Fibroblast of lung (primary cell): ENCODE measurements around the gene DES. TPM values are rescaled to one million over a fixed set of nuclear protein-coding genes. Genes with fewer than 3 reads are reported as not detected.

Experiments used
- DNase-seq, 2 donors: peaks; one replicate each; pipeline versions ENCODE4 v3.0.0 to v3.0.0-alpha.2; 2010; ENCODE audit warnings: low read depth in 2 of 2
- H2AFZ ChIP-seq: 2 replicates; pipeline ENCODE4 v1.5.1; 2012; ENCODE audit warnings: low read length, control low read depth, inconsistent platforms
- H3K27ac ChIP-seq: 2 replicates; pipeline ENCODE4 v1.5.1; 2011; ENCODE audit warnings: low read length, control low read depth; ENCODE audit not compliant: insufficient read depth
- H3K27me3 ChIP-seq: 2 replicates; pipeline ENCODE4 v1.5.1; 2011; ENCODE audit warnings: mild to moderate bottlenecking, low read length; ENCODE audit not compliant: control insufficient read depth, insufficient read depth
- H3K36me3 ChIP-seq: 2 replicates; pipeline ENCODE4 v1.5.1; 2011; ENCODE audit warnings: low read length; ENCODE audit not compliant: control insufficient read depth, insufficient read depth
- H3K4me1 ChIP-seq: 2 replicates; pipeline ENCODE4 v1.5.1; 2011; ENCODE audit warnings: low read length; ENCODE audit not compliant: control insufficient read depth, insufficient read depth; ENCODE audit errors: extremely low read depth
- H3K4me2 ChIP-seq: 2 replicates; pipeline ENCODE4 v1.5.1; 2011; ENCODE audit warnings: low read length, control low read depth; ENCODE audit not compliant: insufficient read depth; ENCODE audit errors: extremely low read depth
- H3K4me3 ChIP-seq, 4 experiments: fragments of 200-600 bp in 1 of 4; sonication (generic) in 1 of 4; replicated peaks in 1 of 4; 2 replicates each; pipeline ENCODE4 v1.5.1; 2011 to 2016; ENCODE audit warnings: low read length in 4 of 4, low read depth in 3 of 4, mild to moderate bottlenecking in 3 of 4, control low read depth in 2 of 4, inconsistent platforms in 1 of 4, mixed read lengths in 1 of 4; ENCODE audit not compliant: insufficient read depth in 1 of 4; ENCODE audit errors: control extremely low read depth in 1 of 4
- H3K79me2 ChIP-seq: 2 replicates; pipeline ENCODE4 v1.5.1; 2012; ENCODE audit warnings: mild to moderate bottlenecking, low read length, inconsistent platforms; ENCODE audit not compliant: control insufficient read depth, insufficient read depth
- H3K9ac ChIP-seq: 2 replicates; pipeline ENCODE4 v1.5.1; 2011; ENCODE audit warnings: mild to moderate bottlenecking, low read length, control low read depth; ENCODE audit not compliant: insufficient read depth
- H3K9me3 ChIP-seq: 2 replicates; pipeline ENCODE4 v1.5.1; 2012; ENCODE audit warnings: low read depth, low read length; ENCODE audit not compliant: control insufficient read depth, insufficient read depth
- H4K20me1 ChIP-seq: 2 replicates; pipeline ENCODE4 v1.5.1; 2011; ENCODE audit warnings: low read length; ENCODE audit not compliant: control insufficient read depth, insufficient read depth; ENCODE audit errors: extremely low read depth
- CTCF ChIP-seq, 2 donors: IDR thresholded peaks in 1 of 2; conservative IDR thresholded peaks in 1 of 2; 1 replicate in 1 of 2; 2 replicates in 1 of 2; pipeline ENCODE4 v1.5.1; 2011 to 2012; ENCODE audit warnings: low read length in 2 of 2, control low read depth in 1 of 2, inconsistent platforms in 1 of 2, low read depth in 1 of 2, mild to moderate bottlenecking in 1 of 2
- EZH2 ChIP-seq: IDR thresholded peaks from 2 replicates; pipeline ENCODE4 v1.5.1; 2012; ENCODE audit warnings: low read length, control low read depth, mild to moderate bottlenecking; ENCODE audit errors: missing control alignments
- polyA plus RNA-seq, 2 donors: library from polyadenylated mRNA; depleted of rRNA in 1 of 2; stranded (reverse) in 1 of 2; unstranded in 1 of 2; fragments of >200 nt; gene quantifications; 2 replicates each; pipeline ENCODE4 v1.2.1, GENCODE V29; 2011 to 2012; ENCODE audit warnings: missing spikeins in 1 of 2
- total RNA-seq: library from RNA; depleted of rRNA; stranded (reverse); fragments of >200 nt; gene quantifications from 2 replicates; pipeline ENCODE4 v1.2.1, GENCODE V29; 2014

The DES gene
- total and polyA plus RNA-seq, 2 donors (not counting 1 experiment from before 2014, with no cell fraction given): 11.0 to 34.7 TPM

- H4K20me1 ChIP-seq: no peaks in the 10 kb centered on the region
- no peaks in the 10 kb centered on the region for H3K27me3 ChIP-seq
- H3K4me1 ChIP-seq: peaks cover 13% of the 10 kb centered on the region
- H3K4me2 ChIP-seq: no peak overlapping the region
- no peak overlapping the region for H3K4me3 ChIP-seq
- no peak overlapping the region for H2AFZ ChIP-seq
- no peak overlapping the region for H3K27ac ChIP-seq
- H3K9me3 ChIP-seq: no peaks in the 10 kb centered on the region
- H3K79me2 ChIP-seq: peaks cover 9% of the 10 kb centered on the region
- TF ChIP-seq EZH2 (no peak), CTCF (conservative IDR thresholded peaks at IDR 0.05 in 1 of 2, IDR thresholded peaks at IDR 0.05 in 1 of 2; ENCODE audit: low read depth in 1 of 2, low read length in 2 of 2) (no peak)
- peaks cover 33% of the 10 kb centered on the region for H3K36me3 ChIP-seq
- no peak overlapping the region for H3K9ac ChIP-seq
- no peak for DNase-seq
Measured at GRCh38 chr2:219384083-219384713, 34.0 kb upstream of the DES start.

- Histone ChIP-seq H3K27ac (no peak overlapping the region), H3K79me2 (peaks cover 9% of the 10 kb centered on the region), H2AFZ (no peak overlapping the region), H3K4me1 (peaks cover 13% of the 10 kb centered on the region), H4K20me1 (no peaks in the 10 kb centered on the region), H3K9ac (no peak overlapping the region), H3K36me3 (peaks cover 33% of the 10 kb centered on the region), H3K27me3 (no peaks in the 10 kb centered on the region), H3K4me3 (no peak overlapping the region), H3K4me2 (no peak overlapping the region), H3K9me3 (no peaks in the 10 kb centered on the region)
- TF ChIP-seq CTCF (conservative IDR thresholded peaks at IDR 0.05 in 1 of 2, IDR thresholded peaks at IDR 0.05 in 1 of 2; ENCODE audit: low read depth in 1 of 2, low read length in 2 of 2): no peak
- no peak for TF ChIP-seq EZH2
- DNase-seq: peak in 1 of 2 donors; percentile 80
Measured at GRCh38 chr2:219384859-219385258, 33.3 kb upstream of the DES start.

DNA sequence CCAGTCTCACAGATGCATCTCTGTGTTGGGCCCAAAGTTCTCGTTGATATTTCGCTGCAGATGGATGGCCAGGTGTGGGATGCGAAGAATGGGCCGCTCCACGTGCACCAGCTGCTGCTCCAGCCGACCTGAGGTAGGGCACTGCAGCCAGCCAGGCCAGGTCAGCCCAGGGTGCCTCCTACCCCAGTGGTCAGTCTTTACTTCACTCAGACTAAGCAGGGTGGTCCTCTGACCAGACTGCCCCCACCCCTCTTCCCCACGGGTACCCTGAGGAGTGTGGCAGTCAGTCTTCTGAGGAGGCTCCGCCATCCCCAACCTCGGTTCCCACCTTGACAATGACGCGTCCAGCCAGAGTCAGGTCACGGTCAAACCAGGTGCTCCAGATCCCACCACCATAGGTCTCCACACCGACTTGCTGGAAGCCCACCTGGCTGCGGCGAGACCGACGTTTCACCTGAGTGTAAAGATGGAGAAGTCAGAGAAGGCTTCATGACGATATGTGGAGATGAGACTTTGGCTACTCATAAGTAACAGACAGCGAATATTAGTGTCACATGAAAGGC lies 32.1 kb upstream of the DES start:
- peak overlapping the region; percentile 94 for H3K4me2 ChIP-seq

More for the DNA sequence above, 32.1 kb upstream of the DES start:
- Histone ChIP-seq H4K20me1 (no peaks in the 10 kb centered on the region), H3K4me3 (peak overlapping the region in 3 of 4 experiments; percentile 86 to 92 (median 88)), H3K79me2 (peaks cover 9% of the 10 kb centered on the region), H3K9ac (no peak overlapping the region), H3K4me1 (peaks cover 13% of the 10 kb centered on the region), H3K27ac (peak overlapping the region; percentile 93), H3K36me3 (peaks cover 26% of the 10 kb centered on the region), H3K27me3 (no peaks in the 10 kb centered on the region), H3K9me3 (no peaks in the 10 kb centered on the region), H2AFZ (no peak overlapping the region)
- TF ChIP-seq CTCF (conservative IDR thresholded peaks at IDR 0.05 in 1 of 2, IDR thresholded peaks at IDR 0.05 in 1 of 2; ENCODE audit: low read depth in 1 of 2, low read length in 2 of 2) (no peak), EZH2 (no peak)
- no peak for DNase-seq
